ENCODE measurements around the gene CSF1R.
"Not testable (repeated sequence)": the region's sequence is repeated elsewhere in the genome, so short reads cannot be mapped to it uniquely, and the experiment has no call there.

CSF1R gene

DNA sequence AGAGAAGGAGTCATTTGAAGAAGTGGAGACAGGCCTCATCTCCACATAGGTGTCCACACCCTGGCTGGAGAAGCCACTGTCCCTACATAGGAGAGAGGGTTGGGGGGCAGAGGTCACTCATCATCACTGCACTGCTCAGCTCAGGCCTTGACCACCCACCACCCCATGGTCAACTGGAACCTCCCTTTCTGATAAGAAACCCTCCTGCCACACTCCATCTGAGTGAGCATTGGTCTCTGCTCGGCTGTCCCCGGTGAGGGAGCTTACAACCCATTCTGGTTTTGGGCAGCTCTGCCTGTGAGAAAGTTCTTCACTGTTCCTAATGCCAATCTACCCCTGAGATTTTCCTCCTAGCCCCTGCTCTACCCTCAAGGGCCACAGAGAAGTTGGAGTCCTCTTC lies 28.8 kb downstream of the CSF1R start:
- in situ Hi-C loops (cut with MboI; ENCODE audit: low sequenced_read_pairs) = no loop called here

GRCh38 chr5:150057052-150057451 lies 29.3 kb downstream of the CSF1R start:
- in situ Hi-C loops (cut with MboI; ENCODE audit: low sequenced_read_pairs) = no loop called here

DNA sequence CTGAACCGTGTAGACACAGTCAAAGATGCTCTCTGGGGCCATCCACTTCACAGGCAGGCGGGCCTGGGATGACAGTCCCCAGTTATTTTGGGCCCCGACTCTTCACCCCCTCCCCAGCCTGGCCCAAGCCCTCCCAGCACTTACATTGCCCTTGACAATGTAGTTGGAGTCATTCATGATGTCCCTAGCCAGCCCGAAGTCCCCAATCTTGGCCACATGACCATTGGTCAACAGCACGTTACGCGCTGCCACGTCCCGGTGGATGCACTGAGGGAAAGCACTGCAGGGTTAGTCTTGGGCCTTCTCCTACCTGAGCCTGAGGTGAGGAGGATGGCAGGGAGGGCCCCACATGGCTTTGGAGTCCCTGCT lies 30.3 kb downstream of the CSF1R start:
- in situ Hi-C loops (cut with MboI; ENCODE audit: low sequenced_read_pairs) = no loop called here

DNA sequence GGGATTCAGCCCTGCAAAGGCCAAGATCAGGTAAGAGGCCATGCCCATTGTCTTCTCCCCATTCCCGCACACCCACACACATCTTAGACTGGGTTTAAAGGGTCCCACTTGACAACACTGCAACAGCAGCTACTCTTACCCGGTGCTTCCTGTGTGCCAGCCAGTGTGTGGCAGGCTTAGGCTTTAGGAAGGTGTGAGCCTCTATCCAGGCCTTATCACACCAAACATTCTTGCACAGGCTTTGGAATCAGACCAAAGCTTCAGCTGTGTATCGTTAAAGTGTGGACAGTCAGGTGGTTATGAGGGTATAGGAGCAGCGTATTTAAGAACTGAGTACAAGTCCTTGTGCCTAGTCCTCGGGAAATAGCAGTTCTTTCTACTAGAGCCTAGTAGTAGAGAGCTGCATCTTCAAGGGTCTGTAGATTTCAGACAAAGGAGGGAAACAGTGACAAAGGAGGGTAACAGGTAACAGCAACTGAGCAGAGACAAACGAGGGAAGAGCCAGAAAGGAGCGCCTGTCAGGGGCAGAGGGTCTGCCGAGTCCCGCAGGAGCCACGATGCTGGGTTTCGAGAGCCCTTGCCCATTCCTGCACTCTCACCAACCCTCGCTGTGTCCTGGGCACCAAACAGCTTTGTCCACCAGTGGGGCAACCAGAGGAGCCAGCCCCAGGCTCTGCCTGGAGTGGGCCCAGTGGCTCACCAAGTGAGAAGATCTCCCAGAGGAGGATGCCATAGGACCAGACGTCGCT lies 30.9 kb downstream of the CSF1R start:
- in situ Hi-C loops (cut with MboI; ENCODE audit: low sequenced_read_pairs) = no loop called here

DNA sequence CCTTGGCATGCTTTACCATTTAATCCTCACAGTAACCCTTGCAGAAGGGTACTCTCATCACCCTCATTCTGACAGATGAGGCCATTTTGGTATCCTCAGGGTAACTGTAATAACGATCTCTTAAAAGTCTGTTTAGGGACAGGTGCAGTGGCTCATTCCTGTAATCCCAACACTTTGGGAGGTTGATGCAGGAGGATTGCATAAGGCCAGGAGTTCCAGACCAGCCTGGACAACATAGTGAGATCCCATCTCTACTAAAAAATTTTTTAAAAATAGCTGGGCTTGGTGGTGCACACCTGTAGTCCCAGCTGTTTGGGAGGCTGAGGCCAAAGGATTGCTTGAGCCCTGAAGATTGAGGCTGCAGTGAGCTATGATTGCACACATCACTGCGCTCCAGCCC lies 31.8 kb downstream of the CSF1R start:
- in situ Hi-C loops (cut with MboI; ENCODE audit: low sequenced_read_pairs) = no loop called here

- in situ Hi-C loops (cut with MboI; ENCODE audit: low sequenced_read_pairs) = no loop called here
Measured at GRCh38 chr5:150053713-150054392, 32.5 kb downstream of the CSF1R start.

- in situ Hi-C loops (cut with MboI; ENCODE audit: low sequenced_read_pairs) = no loop called here
Measured at GRCh38 chr5:150052956-150053712, 33.2 kb downstream of the CSF1R start.

- in situ Hi-C loops (cut with MboI; ENCODE audit: low sequenced_read_pairs) = no loop called here
Measured at GRCh38 chr5:150052226-150052955, 34.0 kb downstream of the CSF1R start.

DNA sequence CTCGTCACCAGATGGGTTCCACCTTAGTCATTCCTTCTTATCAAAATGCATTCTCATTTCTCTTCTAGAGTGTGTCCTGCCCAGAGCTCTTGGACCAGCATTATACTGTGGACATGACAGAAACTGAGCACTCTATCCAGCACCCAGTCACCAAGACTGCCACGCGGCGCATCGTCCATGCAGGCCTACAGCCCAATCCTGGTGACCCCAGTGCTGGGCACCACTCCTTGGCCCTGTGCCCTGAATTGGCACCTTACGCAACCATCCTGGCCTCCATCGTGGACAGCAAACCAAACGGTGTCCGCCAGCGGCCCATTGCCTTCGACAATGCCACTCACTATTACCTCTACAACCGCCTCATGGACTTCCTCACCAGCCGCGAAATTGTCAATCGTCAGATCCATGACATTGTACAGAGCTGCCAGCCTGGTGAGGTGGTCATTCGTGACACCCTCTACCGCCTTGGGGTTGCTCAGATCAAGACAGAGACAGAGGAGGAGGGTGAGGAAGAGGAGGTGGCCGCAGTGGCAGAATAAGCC lies 34.6 kb downstream of the CSF1R start:
- in situ Hi-C loops (cut with MboI; ENCODE audit: low sequenced_read_pairs) = no loop called here

DNA sequence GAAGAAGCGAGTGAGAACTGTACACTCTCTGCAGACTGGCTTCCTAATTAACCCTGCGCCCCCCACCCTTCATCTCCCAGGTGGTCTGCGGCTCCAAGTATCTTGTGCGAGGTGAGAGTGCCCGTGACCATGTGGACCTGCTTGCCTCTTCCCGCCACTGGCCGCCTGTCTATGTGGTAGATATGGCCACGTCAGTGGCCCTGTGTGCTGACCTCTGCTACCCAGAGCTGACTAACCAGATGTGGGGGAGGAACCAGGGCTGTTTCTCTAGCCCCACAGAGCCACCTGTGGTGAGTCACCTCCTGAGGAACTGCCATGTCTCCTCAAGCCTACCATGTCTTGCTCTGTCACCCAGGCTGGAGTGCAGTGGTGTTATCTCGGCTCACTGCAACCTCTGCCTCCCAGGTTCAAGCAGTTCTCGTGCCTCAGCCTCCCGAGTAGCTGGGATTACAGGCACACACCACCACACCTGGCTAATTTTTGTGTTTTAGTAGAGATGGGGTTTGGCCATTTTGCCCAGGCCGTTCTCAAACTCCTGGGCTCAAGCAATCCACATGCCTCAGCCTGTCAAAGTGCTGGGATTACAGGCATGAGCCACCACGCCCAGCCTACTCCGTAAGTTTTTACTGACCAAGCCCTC lies 36.1 kb downstream of the CSF1R start:
- in situ Hi-C loops (cut with MboI; ENCODE audit: low sequenced_read_pairs) = not testable (repeated sequence)

GRCh38 chr5:150046031-150046430 lies 40.3 kb downstream of the CSF1R start:
- in situ Hi-C loops (cut with MboI; ENCODE audit: low sequenced_read_pairs) = loop anchor here (25.0 kb wide), 1 partner anchor 166 kb away; no protein-coding TSS in a partner anchor

DNA sequence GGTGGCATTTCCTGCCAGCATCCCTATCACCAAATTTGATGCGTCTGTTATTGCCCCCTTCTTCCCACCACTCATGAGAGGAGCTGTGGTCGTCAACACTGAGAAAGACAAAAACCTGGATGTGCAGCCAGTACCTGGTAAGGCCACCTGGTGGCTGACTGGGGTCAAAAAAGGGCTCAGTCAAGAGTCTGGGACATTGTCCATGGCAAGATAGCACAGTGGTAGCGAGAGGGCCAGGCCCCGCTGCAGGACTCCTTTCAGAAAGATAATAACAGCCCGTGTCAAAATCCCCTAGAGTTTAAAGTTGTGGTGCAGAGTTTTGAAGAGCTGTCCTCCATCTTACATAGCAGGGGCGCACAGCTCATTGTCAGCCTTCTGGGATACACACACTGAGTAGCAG lies 40.8 kb downstream of the CSF1R start:
- in situ Hi-C loops (cut with MboI; ENCODE audit: low sequenced_read_pairs) = loop anchor here (25.0 kb wide), 1 partner anchor 167 kb away; no protein-coding TSS in a partner anchor

DNA sequence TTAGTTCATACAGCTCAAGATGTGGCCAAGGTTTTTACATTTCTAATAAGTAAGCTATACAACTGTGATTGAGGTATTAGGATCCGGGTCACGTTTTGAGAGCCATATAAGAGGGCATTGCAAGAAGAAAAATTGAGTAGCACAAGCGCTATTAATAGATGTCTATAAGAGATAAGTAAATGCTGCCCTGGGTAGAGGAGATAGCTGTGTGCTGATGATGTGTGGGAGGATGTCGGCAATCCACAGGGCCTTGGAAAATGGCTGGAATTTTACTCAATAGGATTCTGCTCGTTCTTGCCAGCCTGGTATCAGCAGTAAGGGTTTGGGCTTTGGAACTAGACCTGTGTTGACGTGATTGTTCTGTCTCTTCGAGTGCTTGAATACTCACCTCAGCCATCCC lies 41.6 kb downstream of the CSF1R start:
- in situ Hi-C loops (cut with MboI; ENCODE audit: low sequenced_read_pairs) = loop anchor here (25.0 kb wide), 1 partner anchor 168 kb away; no protein-coding TSS in a partner anchor

GRCh38 chr5:150044329-150044681 lies 42.0 kb downstream of the CSF1R start:
- in situ Hi-C loops (cut with MboI; ENCODE audit: low sequenced_read_pairs) = loop anchor here (25.0 kb wide), 1 partner anchor 168 kb away; no protein-coding TSS in a partner anchor

DNA sequence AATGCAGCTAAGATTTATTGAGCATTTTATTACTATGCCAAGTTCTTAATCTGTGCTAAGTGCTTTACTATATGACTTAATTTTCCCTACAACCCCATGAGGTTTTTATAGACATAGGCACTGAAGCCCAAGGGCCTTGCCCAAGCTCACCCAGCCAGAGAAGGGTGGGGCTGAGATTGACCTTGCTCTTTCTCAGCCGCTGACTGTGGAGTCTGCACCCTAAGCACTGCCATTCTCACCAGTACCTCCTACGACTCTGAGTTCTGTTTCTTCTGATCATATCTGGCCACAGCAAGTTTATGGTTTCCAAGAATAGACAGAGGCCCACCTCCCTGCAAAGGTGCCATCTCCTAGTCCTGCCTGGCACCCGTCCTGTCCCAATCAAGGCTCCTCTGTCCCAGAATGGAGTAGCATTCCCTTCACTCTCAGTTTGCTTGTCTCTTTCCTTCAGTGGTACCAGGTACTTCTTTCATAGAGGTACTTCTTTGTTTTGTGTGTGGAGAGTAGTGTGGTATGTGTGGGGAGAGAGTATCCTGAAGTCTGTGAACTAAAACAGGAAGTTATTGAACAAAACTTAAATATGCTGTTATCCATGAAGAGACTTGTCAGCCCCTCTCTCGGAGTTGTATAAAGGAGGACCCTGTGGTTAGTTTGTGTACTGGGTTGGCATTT lies 42.6 kb downstream of the CSF1R start:
- in situ Hi-C loops (cut with MboI; ENCODE audit: low sequenced_read_pairs) = loop anchor here (25.0 kb wide), 1 partner anchor 169 kb away; no protein-coding TSS in a partner anchor

DNA sequence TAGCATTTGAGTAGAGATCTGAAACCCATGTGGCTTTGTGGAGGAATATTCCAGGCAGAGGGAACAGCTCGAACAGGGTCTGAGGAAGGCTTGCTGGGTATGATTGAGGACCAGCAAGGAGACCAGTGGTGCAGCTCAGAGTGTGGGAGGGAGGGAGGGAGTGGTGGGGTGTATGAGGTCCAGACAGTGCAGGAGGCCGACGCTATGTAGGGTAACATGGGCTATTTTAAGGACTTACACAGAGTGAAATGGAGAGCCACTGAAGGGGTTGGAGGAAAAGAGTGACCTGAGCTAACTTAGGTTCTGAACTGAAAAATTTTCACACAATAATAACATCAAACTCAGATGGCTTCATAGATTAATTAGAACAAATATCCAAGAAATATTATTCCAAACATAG lies 43.9 kb downstream of the CSF1R start:
- in situ Hi-C loops (cut with MboI; ENCODE audit: low sequenced_read_pairs) = loop anchor here (25.0 kb wide), 1 partner anchor 170 kb away; no protein-coding TSS in a partner anchor

DNA sequence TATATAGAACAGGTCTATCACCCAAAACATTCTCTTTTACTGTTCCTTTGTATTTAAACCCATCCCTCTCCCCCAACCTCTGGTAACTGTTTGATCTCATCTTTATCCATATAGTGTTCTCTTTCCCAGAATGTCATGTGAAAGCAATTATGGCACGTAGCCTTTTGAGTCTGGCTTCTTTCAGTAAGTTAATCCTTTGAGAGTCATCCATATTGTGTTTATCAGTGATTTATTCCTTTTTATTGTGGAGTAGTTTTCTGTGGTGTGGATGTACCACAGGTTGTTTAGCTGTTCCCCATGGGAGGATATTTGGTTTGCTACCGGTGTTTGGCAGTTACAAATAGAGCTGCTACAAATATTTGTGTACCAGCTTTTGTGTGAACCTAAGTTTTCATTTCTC lies 47.8 kb downstream of the CSF1R start:
- in situ Hi-C loops (cut with MboI; ENCODE audit: low sequenced_read_pairs) = loop anchor here (25.0 kb wide), 1 partner anchor 174 kb away; no protein-coding TSS in a partner anchor

DNA sequence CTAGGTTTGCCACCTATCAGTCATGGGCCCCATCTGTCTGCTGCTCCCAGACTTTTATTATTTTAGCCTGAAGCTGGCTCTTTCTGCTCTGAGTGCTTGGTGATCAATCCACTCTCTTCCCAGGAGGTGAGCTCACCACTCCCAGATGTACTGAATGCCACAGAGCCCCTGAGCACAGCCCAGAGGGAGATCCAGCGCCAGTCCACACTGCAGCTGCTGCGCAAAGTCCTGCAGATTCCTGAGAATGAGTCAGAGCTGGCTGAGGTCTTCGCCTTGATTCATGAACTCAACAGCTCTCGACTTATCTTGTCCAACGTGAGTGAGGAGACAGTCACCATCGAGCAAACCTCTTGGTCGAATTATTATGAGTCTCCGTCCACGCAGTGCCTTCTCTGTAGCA lies 49.8 kb downstream of the CSF1R start:
- in situ Hi-C loops (cut with MboI; ENCODE audit: low sequenced_read_pairs) = loop anchor here (25.0 kb wide), 1 partner anchor 176 kb away; no protein-coding TSS in a partner anchor

- in situ Hi-C loops (cut with MboI; ENCODE audit: low sequenced_read_pairs) = loop anchor here (25.0 kb wide), 1 partner anchor 177 kb away; no protein-coding TSS in a partner anchor
Measured at GRCh38 chr5:150035139-150035895, 51.0 kb downstream of the CSF1R start.
